ENCODE results near the gene SAP30BP.

DNA sequence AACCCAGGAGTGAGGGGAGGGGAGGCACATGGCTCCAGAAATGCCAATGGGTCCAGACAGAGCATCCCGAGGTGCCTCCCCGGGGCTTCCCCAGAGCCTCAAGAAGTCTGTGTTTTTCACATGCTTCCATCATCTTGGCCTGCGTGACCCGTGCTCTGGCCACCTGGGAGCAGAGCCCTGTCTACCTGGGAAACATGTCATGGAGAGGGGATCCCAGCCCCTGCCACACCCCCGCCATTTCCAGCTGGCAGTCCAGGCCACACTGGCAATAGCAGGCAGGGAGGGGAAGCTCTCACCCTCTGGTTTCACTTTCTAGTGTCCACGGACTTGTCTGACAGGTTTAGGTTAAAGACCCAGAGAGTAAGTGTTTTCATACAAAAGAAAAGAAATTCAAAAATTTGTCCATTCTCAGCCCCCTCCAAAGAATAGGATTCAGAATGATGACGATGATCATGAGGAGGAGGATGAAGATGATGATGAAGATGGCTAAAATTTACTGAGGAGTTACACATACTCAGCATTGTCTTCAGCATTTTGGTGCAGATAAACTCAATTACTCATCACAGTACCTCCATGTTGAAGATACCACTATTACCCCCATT is 24.9 kb upstream of the SAP30BP start:
- TF ChIP-seq POLR2A (IDR thresholded peaks at IDR 0.05; ENCODE audit: low read length) (no peak), MYC (IDR thresholded peaks at IDR 0.05; ENCODE audit: borderline replicate concordance, low read length) (no peak), SREBF2 (IDR thresholded peaks at IDR 0.05) (no peak), CTCF (IDR thresholded peaks at IDR 0.05) (no peak)
- TF ChIP-seq, protein P1, sequence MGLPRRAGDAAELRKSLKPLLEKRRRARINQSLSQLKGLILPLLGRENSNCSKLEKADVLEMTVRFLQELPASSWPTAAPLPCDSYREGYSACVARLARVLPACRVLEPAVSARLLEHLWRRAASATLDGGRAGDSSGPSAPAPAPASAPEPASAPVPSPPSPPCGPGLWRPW (IDR thresholded peaks at IDR 0.05): no peak

All from A549 (cell line).